Trophoblast cell (in vitro differentiated cells and primary cell): ENCODE measurements around the gene GFOD1.

Experiments
- DNase-seq, 2 donors: peaks; one replicate each; pipeline ENCODE4 v3.0.0-alpha.2; 2016
- H2AFZ ChIP-seq: 2 replicates; pipeline ENCODE4 v1.6.1; 2013; ENCODE audit warnings: low read length, moderate library complexity, mild to moderate bottlenecking; ENCODE audit not compliant: insufficient read depth, poor library complexity
- H2AK5ac ChIP-seq: 2 replicates; pipeline ENCODE4 v1.6.1; 2013; ENCODE audit warnings: mild to moderate bottlenecking, low read length
- H2BK120ac ChIP-seq: 2 replicates; pipeline ENCODE4 v1.6.1; 2013; ENCODE audit warnings: low read length, mild to moderate bottlenecking, moderate library complexity; ENCODE audit not compliant: insufficient read depth, poor library complexity
- H2BK12ac ChIP-seq: 2 replicates; pipeline ENCODE4 v1.6.1; 2013; ENCODE audit warnings: mild to moderate bottlenecking, low read length, moderate library complexity
- H2BK5ac ChIP-seq: 2 replicates; pipeline ENCODE4 v1.6.1; 2013; ENCODE audit warnings: low read length, low read depth, moderate library complexity, mild to moderate bottlenecking; ENCODE audit not compliant: poor library complexity
- H3K14ac ChIP-seq: 2 replicates; pipeline ENCODE4 v1.6.1; 2013; ENCODE audit warnings: mild to moderate bottlenecking, low read length
- H3K18ac ChIP-seq: 2 replicates; pipeline ENCODE4 v1.6.1; 2013; ENCODE audit warnings: mild to moderate bottlenecking, low read length
- H3K23ac ChIP-seq: 2 replicates; pipeline ENCODE4 v1.6.1; 2013; ENCODE audit warnings: low read length
- H3K27ac ChIP-seq: 2 replicates; pipeline ENCODE4 v1.5.1; 2013; ENCODE audit warnings: low read depth, mild to moderate bottlenecking, inconsistent platforms, low read length, moderate library complexity
- H3K27me3 ChIP-seq: 2 replicates; pipeline ENCODE4 v1.6.1; 2013; ENCODE audit warnings: inconsistent platforms, mild to moderate bottlenecking, low read length, moderate library complexity; ENCODE audit not compliant: insufficient read depth
- H3K36me3 ChIP-seq, 2 experiments: 1 replicate in 1 of 2; 2 replicates in 1 of 2; pipeline ENCODE4 v1.6.1; 2013; ENCODE audit warnings: low read length in 2 of 2, mild to moderate bottlenecking in 2 of 2, moderate library complexity in 1 of 2; ENCODE audit not compliant: insufficient read depth in 2 of 2, control insufficient read depth in 1 of 2
- H3K4ac ChIP-seq: 2 replicates; pipeline ENCODE4 v1.6.1; 2013; ENCODE audit warnings: low read depth, mild to moderate bottlenecking, low read length, moderate library complexity
- H3K4me1 ChIP-seq, 2 experiments: 1 replicate in 1 of 2; 2 replicates in 1 of 2; pipeline ENCODE4 v1.6.1; 2013; ENCODE audit warnings: low read length in 2 of 2, mild to moderate bottlenecking in 2 of 2, moderate library complexity in 1 of 2; ENCODE audit not compliant: insufficient read depth in 2 of 2, control insufficient read depth in 1 of 2
- H3K4me2 ChIP-seq: 2 replicates; pipeline ENCODE4 v1.6.1; 2013; ENCODE audit warnings: inconsistent platforms, mild to moderate bottlenecking, low read length, moderate library complexity
- H3K4me3 ChIP-seq: 2 replicates; pipeline ENCODE4 v1.5.1; 2013; ENCODE audit warnings: mild to moderate bottlenecking, low read depth, low read length, inconsistent platforms
- H3K79me1 ChIP-seq: one replicate; pipeline ENCODE4 v1.6.1; 2013; ENCODE audit warnings: low read length
- H3K79me2 ChIP-seq: 2 replicates; pipeline ENCODE4 v1.6.1; 2013; ENCODE audit warnings: low read length, mild to moderate bottlenecking; ENCODE audit not compliant: control insufficient read depth, insufficient read depth, poor library complexity
- H3K9ac ChIP-seq: 2 replicates; pipeline ENCODE4 v1.6.1; 2013; ENCODE audit warnings: mild to moderate bottlenecking, low read length
- H3K9me3 ChIP-seq: 2 replicates; pipeline ENCODE4 v1.6.1; 2013; ENCODE audit warnings: low read depth, mild to moderate bottlenecking, control low read depth, inconsistent platforms, low read length; ENCODE audit not compliant: insufficient read depth
- H4K12ac ChIP-seq: 2 replicates; pipeline ENCODE4 v1.6.1; 2013; ENCODE audit warnings: low read depth, mild to moderate bottlenecking, low read length, moderate library complexity
- H4K8ac ChIP-seq: 2 replicates; pipeline ENCODE4 v1.6.1; 2013; ENCODE audit warnings: low read depth, mild to moderate bottlenecking, low read length, moderate library complexity
- H4K91ac ChIP-seq: one replicate; pipeline ENCODE4 v1.6.1; 2013; ENCODE audit warnings: low read depth, mild to moderate bottlenecking, low read length, moderate library complexity
- WGBS: extraction: QIAGEN DNeasy Blood & Tissue Kit; methylation state at CpG from one replicate; pipeline ENCODE4 v1.1.7; 2013; ENCODE audit warnings: missing lambda C conversion rate; ENCODE audit not compliant: insufficient read length, insufficient coverage; ENCODE audit errors: extremely low coverage; 5-methylcytosine and 5-hydroxymethylcytosine counted together

The GFOD1 gene

GRCh38 chr6:13373919-13374318, 113.5 kb downstream of the GFOD1 start:
- no peak overlapping the region for H3K4ac ChIP-seq
- no peak overlapping the region for H4K8ac ChIP-seq
- H3K4me1 ChIP-seq = no peaks in the 10 kb centered on the region
- no peak overlapping the region for H3K4me2 ChIP-seq
- H3K18ac ChIP-seq = no peak overlapping the region
- H3K9me3 ChIP-seq = no peaks in the 10 kb centered on the region
- H3K23ac ChIP-seq = no peak overlapping the region
- no peaks in the 10 kb centered on the region for H3K27me3 ChIP-seq
- no peaks in the 10 kb centered on the region for H3K79me1 ChIP-seq
- no peak overlapping the region for H2BK5ac ChIP-seq
- H3K4me3 ChIP-seq = no peak overlapping the region
- H3K79me2 ChIP-seq = no peaks in the 10 kb centered on the region
- H3K36me3 ChIP-seq = no peaks in the 10 kb centered on the region
- H3K27ac ChIP-seq = no peak overlapping the region
- no peak overlapping the region for H3K9ac ChIP-seq
- H2BK120ac ChIP-seq = no peak overlapping the region
- no peak overlapping the region for H3K14ac ChIP-seq
- H4K91ac ChIP-seq = no peak overlapping the region
- no CpG with 5 or more reads among the region's 1 CpG for WGBS
- no peak overlapping the region for H2BK12ac ChIP-seq
- H2AK5ac ChIP-seq = no peak overlapping the region
- no peak overlapping the region for H2AFZ ChIP-seq
- DNase-seq = no peak
- no peak overlapping the region for H4K12ac ChIP-seq

- WGBS = no CpG with 5 or more reads among the region's 1 CpG
Measured at GRCh38 chr6:13373488-13373886, 113.9 kb downstream of the GFOD1 start.

GRCh38 chr6:13372688-13373487, 114.5 kb downstream of the GFOD1 start:
- Histone ChIP-seq H3K4me2 (no peak overlapping the region), H3K27me3 (no peaks in the 10 kb centered on the region), H2BK120ac (no peak overlapping the region), H3K23ac (no peak overlapping the region), H3K79me1 (no peaks in the 10 kb centered on the region), H4K12ac (no peak overlapping the region), H4K91ac (no peak overlapping the region), H3K9ac (no peak overlapping the region), H3K9me3 (no peaks in the 10 kb centered on the region), H3K4me1 (no peaks in the 10 kb centered on the region), H3K79me2 (no peaks in the 10 kb centered on the region), H2AK5ac (no peak overlapping the region), H3K18ac (no peak overlapping the region), H2AFZ (no peak overlapping the region), H3K14ac (no peak overlapping the region), H2BK12ac (no peak overlapping the region), H3K36me3 (no peaks in the 10 kb centered on the region), H3K4ac (no peak overlapping the region), H4K8ac (no peak overlapping the region), H2BK5ac (no peak overlapping the region), H3K27ac (no peak overlapping the region), H3K4me3 (no peak overlapping the region)
- no CpG with 5 or more reads among the region's 9 CpGs for WGBS
- DNase-seq = peak in 1 of 2 donors; percentile 36

More at GRCh38 chr6:13373488-13373886, 113.9 kb downstream of the GFOD1 start:
- Histone ChIP-seq H4K91ac (no peak overlapping the region), H3K36me3 (no peaks in the 10 kb centered on the region), H3K9ac (no peak overlapping the region), H2AK5ac (no peak overlapping the region), H3K27ac (no peak overlapping the region), H3K4ac (no peak overlapping the region), H4K12ac (no peak overlapping the region), H4K8ac (no peak overlapping the region), H3K27me3 (no peaks in the 10 kb centered on the region), H3K23ac (no peak overlapping the region), H2AFZ (no peak overlapping the region), H2BK12ac (no peak overlapping the region), H3K4me2 (no peak overlapping the region), H3K14ac (no peak overlapping the region), H3K4me1 (no peaks in the 10 kb centered on the region), H2BK5ac (no peak overlapping the region), H3K4me3 (no peak overlapping the region), H3K9me3 (no peaks in the 10 kb centered on the region), H2BK120ac (no peak overlapping the region), H3K79me1 (no peaks in the 10 kb centered on the region), H3K18ac (no peak overlapping the region), H3K79me2 (no peaks in the 10 kb centered on the region)
- DNase-seq = no peak

- Histone ChIP-seq H3K14ac (no peak overlapping the region), H2BK5ac (no peak overlapping the region), H3K36me3 (no peaks in the 10 kb centered on the region), H2AFZ (no peak overlapping the region), H3K9me3 (no peaks in the 10 kb centered on the region), H3K27ac (no peak overlapping the region), H4K12ac (no peak overlapping the region), H4K91ac (no peak overlapping the region), H4K8ac (no peak overlapping the region), H3K4me1 (peaks cover 0 to 3% of the 10 kb centered on the region in 2 experiments), H3K4ac (no peak overlapping the region), H3K9ac (no peak overlapping the region), H2BK12ac (no peak overlapping the region), H3K79me1 (no peaks in the 10 kb centered on the region), H3K18ac (no peak overlapping the region), H2BK120ac (no peak overlapping the region), H3K4me2 (no peak overlapping the region), H2AK5ac (no peak overlapping the region), H3K79me2 (no peaks in the 10 kb centered on the region), H3K23ac (no peak overlapping the region), H3K4me3 (no peak overlapping the region), H3K27me3 (no peaks in the 10 kb centered on the region)
- WGBS = no CpG with 5 or more reads among the region's 6 CpGs
- DNase-seq = no peak
Measured at GRCh38 chr6:13372076-13372475, 115.3 kb downstream of the GFOD1 start.
